K562 (cell line): ENCODE data around the gene C1QTNF12. TPM values are rescaled to one million over a fixed set of nuclear protein-coding genes. Genes with fewer than 3 reads are reported as not detected.

Experiments used
- BRCA1 ChIP-seq, 2 experiments: fragments of 450-650 bp in 1 of 2; sonication (generic) in 1 of 2; formaldehyde crosslinking in 1 of 2; IDR thresholded peaks; 2 replicates each; pipeline versions ENCODE4 v1.5.0 to v1.6.1; 2017 to 2020; ENCODE audit warnings: mild to moderate bottlenecking in 1 of 2, missing genetic modification reagents in 1 of 2
- DACH1 ChIP-seq: fragments of 450-650 bp; IDR thresholded peaks from 2 replicates; pipeline ENCODE4 v1.6.1; 2018; ENCODE audit not compliant: partially characterized antibody
- GABPA ChIP-seq: fragments of 200-800 bp; sonication (Bioruptor generic); conservative IDR thresholded peaks from 2 replicates; pipeline ENCODE4 v1.6.1; 2016; ENCODE audit warnings: low read depth, missing genetic modification characterization, missing compliant biosample characterization
- HMG20A ChIP-seq: fragments of 450-650 bp; formaldehyde crosslinking; conservative IDR thresholded peaks from 2 replicates; pipeline ENCODE4 v1.4.0; 2020; ENCODE audit warnings: mild to moderate bottlenecking, mixed read lengths
- HMGXB4 ChIP-seq: sonication (generic); formaldehyde crosslinking; IDR thresholded peaks from 2 replicates; pipeline ENCODE4 v1.8.1; 2023; ENCODE audit warnings: mild to moderate bottlenecking, missing genetic modification reagents
- NFIX ChIP-seq: fragments of 250-450 bp; sonication (Bioruptor Pico); IDR thresholded peaks from 2 replicates; pipeline ENCODE4 v1.4.0; 2020; ENCODE audit warnings: low read depth, mild to moderate bottlenecking, moderate library complexity
- RAD51 ChIP-seq: fragments of 450-650 bp; IDR thresholded peaks from 2 replicates; pipeline ENCODE4 v1.7.1; 2016; ENCODE audit warnings: low read depth, mild to moderate bottlenecking, borderline replicate concordance
- RBM15 ChIP-seq: fragments of 200-400 bp; formaldehyde crosslinking; IDR thresholded peaks from 2 replicates; pipeline ENCODE4 v1.6.1; 2018; ENCODE audit warnings: mild to moderate bottlenecking, low read length, moderate library complexity; ENCODE audit not compliant: insufficient read depth
- SMAD2 ChIP-seq: fragments of 150-350 bp; IDR thresholded peaks from 2 replicates; pipeline ENCODE4 v1.6.1; 2014; ENCODE audit warnings: low read depth, mild to moderate bottlenecking, low read length
- UBTF ChIP-seq, 2 experiments: IDR thresholded peaks; 2 replicates each; pipeline ENCODE4 v1.6.1; 2012; ENCODE audit warnings: improper control_type of control experiment in 2 of 2, low read depth in 2 of 2, low read length in 2 of 2, borderline replicate concordance in 1 of 2
- YY1 ChIP-seq, 3 experiments: IDR thresholded peaks; 2 replicates each; pipeline ENCODE4 v1.6.1; 2011; ENCODE audit warnings: low read length in 2 of 3, mild to moderate bottlenecking in 2 of 3, moderate library complexity in 2 of 3, borderline replicate concordance in 1 of 3, control low read depth in 1 of 3, low read depth in 1 of 3; ENCODE audit not compliant: insufficient read depth in 3 of 3, insufficient replicate concordance in 2 of 3, control insufficient read depth in 1 of 3, insufficient read length in 1 of 3; ENCODE audit errors: extremely low read depth in 1 of 3
- ZFP30 ChIP-seq: fragments of 250-450 bp; sonication (Bioruptor Pico); IDR thresholded peaks from 2 replicates; pipeline ENCODE4 v1.8.0; 2022; ENCODE audit warnings: moderate library complexity, mild to moderate bottlenecking, inconsistent platforms, borderline replicate concordance
- ZNF586 ChIP-seq: fragments of 450-650 bp; formaldehyde crosslinking; conservative IDR thresholded peaks from 2 replicates; pipeline ENCODE4 v1.4.0; 2020; ENCODE audit warnings: mild to moderate bottlenecking, moderate library complexity
- ZNF668 ChIP-seq: fragments of 250-450 bp; sonication (Bioruptor Pico); IDR thresholded peaks from 2 replicates; pipeline ENCODE4 v1.8.0; 2022; ENCODE audit warnings: mild to moderate bottlenecking, inconsistent platforms
- polyA plus RNA-seq, 8 experiments: library from polyadenylated mRNA; depleted of rRNA in 4 of 8; stranded (reverse) in 5 of 8; unstranded in 3 of 8; fragments of >200 nt; fragmentation: Nextera tagmentation in 2 of 8; fragmentation: Illumina TruSeq in 1 of 8; extraction: Ambion mirVana in 2 of 8; extraction: Trizol in 1 of 8; gene quantifications; 2 replicates each; pipeline versions ENCODE4 v1.2.1 to v1.2.3, GENCODE V29; 2011 to 2014; ENCODE audit warnings: inconsistent platforms in 1 of 8, missing spikeins in 1 of 8
- total RNA-seq, 7 experiments: library from RNA; depleted of rRNA in 6 of 7; stranded (reverse); fragments of >200 nt in 6 of 7; fragmentation: Illumina TruSeq in 2 of 7; extraction: Trizol in 2 of 7; gene quantifications; 2 replicates each; pipeline versions ENCODE4 v1.2.1 to v1.2.3, GENCODE V29; 2011 to 2021; ENCODE audit warnings: low replicate concordance in 1 of 7

The C1QTNF12 gene
- total and polyA plus RNA-seq, 9 of the 15 experiments (the other 6 are each of a cell fraction or from before 2014, with no cell fraction given), result 0.11 to 4.3 (median 0.93) TPM; not detected in 3

GRCh38 chr1:1231400-1232207 lies 14.9 kb downstream of the C1QTNF12 start, which contains the start of gene SDF4 (continued):
- TF ChIP-seq GABPA (tag), result peak; percentile 92
- TF ChIP-seq RBM15, result no peak
- peak; percentile 93 for TF ChIP-seq RAD51
- no peak for TF ChIP-seq SMAD2
- no peak for TF ChIP-seq ZNF668 (CRISPR knock-in tag)
- TF ChIP-seq DACH1, result no peak
- no peak for TF ChIP-seq HMG20A
- TF ChIP-seq ZFP30 (CRISPR knock-in tag), result no peak
- TF ChIP-seq UBTF (IDR thresholded peaks at IDR 0.05; ENCODE audit: borderline replicate concordance in 1 of 2, low read depth in 2 of 2, low read length in 2 of 2), result peak in 1 of 2 experiments; percentile 53; a peak in 1 of 4 replicates
- no peak for TF ChIP-seq BRCA1 (IDR thresholded peaks at IDR 0.05)
- TF ChIP-seq BRCA1 (CRISPR knock-in tag; IDR thresholded peaks at IDR 0.05), result no peak
- peak; percentile 85; the same call in 1 of the 2 replicates for TF ChIP-seq HMGXB4
- TF ChIP-seq ZNF586 (CRISPR knock-in tag), result no peak
- no peak for TF ChIP-seq NFIX (CRISPR knock-in tag)
- peak; percentile 98 to 100 (median 99) for TF ChIP-seq YY1 (IDR thresholded peaks at IDR 0.05; ENCODE audit: borderline replicate concordance in 1 of 3, control insufficient read depth in 1 of 3, extremely low read depth in 1 of 3, insufficient read depth in 3 of 3, insufficient read length in 1 of 3, insufficient replicate concordance in 2 of 3, low read depth in 1 of 3, low read length in 2 of 3)
